ENCODE measurements around the gene MAP3K1. TPM values are rescaled to one million over a fixed set of nuclear protein-coding genes. Genes with fewer than 3 reads are reported as not detected.

The MAP3K1 gene
- total RNA-seq, 1 donor from 2014 or later = 22.5 TPM

DNA sequence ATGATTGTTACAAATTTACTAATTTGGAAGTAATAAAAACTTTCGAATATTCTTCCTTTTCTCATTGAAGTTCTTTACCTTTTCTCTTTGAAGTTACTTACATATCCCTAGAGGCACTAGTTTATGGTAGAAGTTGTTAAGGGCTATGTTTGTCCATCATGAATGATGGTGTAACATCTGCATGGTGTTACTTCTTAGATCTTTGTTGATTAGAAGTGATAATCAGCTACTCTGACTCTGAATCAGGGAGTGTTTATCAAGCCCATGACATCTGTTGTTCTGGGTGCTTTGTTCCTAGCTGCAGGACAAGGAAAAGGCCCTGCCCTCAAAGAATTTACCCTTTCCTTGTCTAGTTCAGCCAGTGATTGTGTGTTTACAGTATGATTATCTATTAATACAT, 32.9 kb downstream of the MAP3K1 start:
- DNase-seq (ENCODE audit: low spot score) = no peak

DNA sequence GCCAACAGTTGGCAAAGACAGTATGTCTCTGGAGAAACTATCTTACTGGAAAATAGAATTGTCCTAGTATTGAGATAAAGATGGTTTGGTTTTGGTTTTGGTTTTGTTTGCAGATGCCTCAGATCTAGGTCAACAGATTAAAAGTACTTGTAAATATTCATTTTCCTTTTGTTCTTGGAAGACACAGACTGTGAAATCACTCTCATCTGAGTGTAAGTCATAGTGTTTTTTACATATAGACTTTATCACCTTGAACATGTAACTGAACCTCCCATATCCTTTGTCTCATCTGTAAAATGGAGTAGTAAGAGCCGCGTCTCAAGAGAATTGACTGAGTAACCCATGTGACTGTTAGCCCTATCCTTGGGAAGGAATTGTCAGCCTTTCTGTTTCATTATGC, 34.3 kb downstream of the MAP3K1 start:
- no peak for DNase-seq (ENCODE audit: low spot score)

GRCh38 chr5:56850423-56850822, 35.1 kb downstream of the MAP3K1 start:
- DNase-seq (ENCODE audit: low spot score) = no peak

DNA sequence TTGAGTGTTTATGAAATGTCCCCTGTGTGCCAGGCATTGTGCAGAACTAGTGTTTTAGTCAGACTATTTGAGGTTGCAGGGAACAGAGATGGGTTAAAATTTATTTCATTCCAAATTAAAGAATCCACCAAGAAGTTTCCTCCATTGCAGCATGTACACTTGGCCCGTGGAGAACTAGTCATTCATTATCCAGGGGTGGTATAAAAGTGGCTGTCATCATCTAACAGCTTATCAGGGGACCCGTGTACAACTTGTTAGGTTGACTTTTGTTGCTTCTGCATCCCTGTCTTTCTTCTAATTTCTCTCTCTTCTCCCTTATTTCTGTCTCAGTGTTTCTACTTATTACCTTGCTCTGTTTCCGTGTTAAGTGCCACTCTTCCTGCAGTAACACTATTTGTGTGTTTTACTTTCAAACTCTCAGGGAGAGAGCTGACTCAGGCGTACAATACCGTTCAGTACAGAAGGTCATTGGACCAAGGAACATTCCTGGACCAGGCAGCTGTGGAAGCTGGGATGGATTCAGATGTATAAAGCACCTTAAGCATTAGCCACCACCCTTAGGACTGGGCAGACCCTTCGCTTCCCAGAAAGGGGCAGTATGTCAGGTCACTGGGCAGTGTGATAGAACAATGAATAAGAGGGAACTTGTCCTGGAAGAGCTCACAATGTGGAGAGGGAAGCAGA, 36.1 kb downstream of the MAP3K1 start:
- DNase-seq (ENCODE audit: low spot score) = no peak

- no peak for DNase-seq (ENCODE audit: low spot score)
These were observed 37.1 kb downstream of the MAP3K1 start for GRCh38 chr5:56852228-56853000.

- DNase-seq (ENCODE audit: low spot score) = no peak
These were observed 38.3 kb downstream of the MAP3K1 start for GRCh38 chr5:56853698-56854097.

GRCh38 chr5:56854920-56855319, 39.6 kb downstream of the MAP3K1 start:
- no peak for DNase-seq (ENCODE audit: low spot score)

DNA sequence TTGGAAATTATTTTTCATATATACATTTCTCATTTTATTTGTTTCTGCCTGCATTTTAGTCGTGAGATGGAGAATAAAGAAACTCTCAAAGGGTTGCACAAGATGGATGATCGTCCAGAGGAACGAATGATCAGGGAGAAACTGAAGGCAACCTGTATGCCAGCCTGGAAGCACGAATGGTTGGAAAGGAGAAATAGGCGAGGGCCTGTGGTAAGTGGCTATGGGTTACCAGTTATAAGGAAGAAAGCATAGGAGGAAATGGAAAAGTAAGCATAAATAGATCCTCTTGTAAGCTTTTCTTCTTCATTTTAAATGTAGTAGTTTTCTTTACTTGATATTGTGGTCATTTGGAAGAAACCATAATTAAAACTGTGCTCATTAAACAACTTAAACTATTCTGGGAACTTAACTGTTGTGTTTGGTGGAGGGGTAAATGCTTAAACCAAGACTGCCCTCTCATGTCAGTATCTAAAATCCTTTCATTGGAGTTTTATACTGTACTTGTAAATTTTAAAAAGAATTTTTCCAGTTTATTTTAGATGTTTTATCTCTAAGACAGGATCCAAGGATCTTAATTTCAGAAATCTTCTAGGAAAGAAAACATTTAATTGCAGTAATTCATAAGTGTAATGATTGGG, 41.3 kb downstream of the MAP3K1 start:
- no peak for DNase-seq (ENCODE audit: low spot score)

- no peak for DNase-seq (ENCODE audit: low spot score)
These were observed 43.6 kb downstream of the MAP3K1 start for GRCh38 chr5:56858777-56859442.

GRCh38 chr5:56861893-56862485, 46.6 kb downstream of the MAP3K1 start:
- DNase-seq (ENCODE audit: low spot score) = no peak

- no peak for DNase-seq (ENCODE audit: low spot score)
These were observed 47.6 kb downstream of the MAP3K1 start for GRCh38 chr5:56862909-56863308.

GRCh38 chr5:56871777-56872176, 56.4 kb downstream of the MAP3K1 start:
- no peak for DNase-seq (ENCODE audit: low spot score)

- DNase-seq (ENCODE audit: low spot score) = no peak
These were observed 57.7 kb downstream of the MAP3K1 start for GRCh38 chr5:56873056-56873455.

DNA sequence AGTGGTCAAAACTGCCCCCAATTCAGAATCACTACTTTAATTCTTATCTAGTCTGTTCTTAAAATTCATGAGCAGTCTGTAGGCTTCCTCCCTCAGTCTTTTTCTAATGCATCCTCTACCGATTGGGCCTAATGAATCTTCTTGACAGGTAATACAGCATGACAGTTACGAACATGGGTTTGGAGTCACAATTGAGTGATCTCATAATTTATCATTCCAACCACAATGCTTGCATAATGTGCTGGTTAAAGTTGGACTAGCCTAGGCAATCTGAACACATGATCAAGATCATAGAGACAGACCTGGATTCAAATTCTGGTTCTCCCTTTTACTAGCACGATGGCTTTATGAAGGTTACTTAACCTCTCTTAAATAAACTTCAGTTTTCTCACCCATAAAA, 61.0 kb downstream of the MAP3K1 start:
- DNase-seq (ENCODE audit: low spot score) = no peak

DNA sequence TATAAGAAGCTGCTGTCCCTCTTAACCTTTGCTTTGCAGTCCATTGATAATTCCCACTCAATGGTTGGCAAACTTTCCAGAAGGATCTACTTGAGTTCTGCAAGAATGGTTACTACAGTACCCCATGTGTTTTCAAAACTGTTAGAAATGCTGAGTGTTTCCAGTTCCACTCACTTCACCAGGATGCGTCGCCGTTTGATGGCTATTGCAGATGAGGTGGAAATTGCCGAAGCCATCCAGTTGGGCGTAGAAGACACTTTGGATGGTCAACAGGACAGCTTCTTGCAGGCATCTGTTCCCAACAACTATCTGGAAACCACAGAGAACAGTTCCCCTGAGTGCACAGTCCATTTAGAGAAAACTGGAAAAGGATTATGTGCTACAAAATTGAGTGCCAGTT, 66.2 kb downstream of the MAP3K1 start:
- no peak for DNase-seq (ENCODE audit: low spot score)

GRCh38 chr5:56893251-56893951, 78.1 kb downstream of the MAP3K1 start:
- DNase-seq (ENCODE audit: low spot score) = no peak

- no peak for DNase-seq (ENCODE audit: low spot score)
These were observed 81.4 kb downstream of the MAP3K1 start for GRCh38 chr5:56896763-56897162.

- DNase-seq (ENCODE audit: low spot score) = no peak
These were observed 82.9 kb downstream of the MAP3K1 start for GRCh38 chr5:56898213-56898612.

DNA sequence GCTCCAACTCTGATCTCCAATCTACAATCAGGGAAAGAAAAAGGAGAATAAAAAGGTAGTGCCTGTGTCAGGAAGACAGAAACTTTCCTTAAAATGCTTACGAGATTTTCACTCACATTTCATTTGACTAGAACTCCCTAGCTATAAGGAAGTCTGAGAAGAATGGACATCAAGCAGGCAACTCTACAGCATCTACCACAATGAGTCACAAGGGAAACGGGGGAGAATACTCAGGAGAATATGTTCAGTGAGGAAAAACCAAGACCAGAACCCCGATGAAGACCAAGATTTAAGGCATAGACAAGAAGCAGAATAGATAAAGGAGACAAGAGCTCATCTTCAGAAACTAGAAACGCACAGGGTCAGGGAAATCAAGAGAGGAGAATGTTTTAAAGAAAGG, 85.0 kb downstream of the MAP3K1 start:
- DNase-seq (ENCODE audit: low spot score) = no peak

GRCh38 chr5:56900858-56901578, 85.7 kb downstream of the MAP3K1 start:
- peak; percentile 16 for DNase-seq (ENCODE audit: low spot score)

- no peak for DNase-seq (ENCODE audit: low spot score)
These were observed 93.6 kb downstream of the MAP3K1 start for GRCh38 chr5:56908942-56909293.
